GM19240 (cell line): ENCODE data around the gene GLIS1.

ENCODE experiments used
- DNase-seq: peaks from one replicate; pipeline ENCODE4 v3.0.0; 2011; ENCODE audit warnings: low spot score; ENCODE audit not compliant: insufficient read length

The GLIS1 gene

DNA sequence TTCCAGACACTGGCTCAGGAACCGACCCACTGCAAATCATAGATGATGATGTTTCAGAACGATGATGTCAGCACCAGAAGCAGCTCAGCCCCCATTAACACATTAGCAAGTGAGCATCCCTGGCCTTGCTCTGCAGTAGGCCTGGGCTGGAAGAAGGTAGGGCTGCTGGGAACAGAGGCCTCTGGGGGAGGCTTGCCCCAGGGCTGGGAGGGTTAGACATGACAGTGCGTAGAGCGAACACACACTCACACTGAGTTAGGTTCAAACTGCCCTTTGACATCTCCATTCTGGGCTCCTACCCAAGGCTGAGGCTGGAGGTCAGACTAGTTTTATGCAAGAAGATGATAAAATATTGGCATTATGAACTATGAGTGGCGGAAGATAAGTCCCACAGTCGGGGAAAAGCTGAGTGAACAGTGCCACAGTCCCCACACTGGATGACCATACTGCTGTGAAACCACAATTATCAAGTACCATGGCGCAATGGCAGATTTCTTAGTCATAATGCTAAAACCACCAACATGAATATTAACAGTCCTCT lies 188.7 kb downstream of the GLIS1 start:
- DNase-seq = no peak

- DNase-seq = no peak
These were observed 189.2 kb downstream of the GLIS1 start for GRCh38 chr1:53549781-53550180.

- DNase-seq = no peak
These were observed 189.7 kb downstream of the GLIS1 start for GRCh38 chr1:53549287-53549686.

GRCh38 chr1:53548031-53548491 lies 190.9 kb downstream of the GLIS1 start:
- no peak for DNase-seq

DNA sequence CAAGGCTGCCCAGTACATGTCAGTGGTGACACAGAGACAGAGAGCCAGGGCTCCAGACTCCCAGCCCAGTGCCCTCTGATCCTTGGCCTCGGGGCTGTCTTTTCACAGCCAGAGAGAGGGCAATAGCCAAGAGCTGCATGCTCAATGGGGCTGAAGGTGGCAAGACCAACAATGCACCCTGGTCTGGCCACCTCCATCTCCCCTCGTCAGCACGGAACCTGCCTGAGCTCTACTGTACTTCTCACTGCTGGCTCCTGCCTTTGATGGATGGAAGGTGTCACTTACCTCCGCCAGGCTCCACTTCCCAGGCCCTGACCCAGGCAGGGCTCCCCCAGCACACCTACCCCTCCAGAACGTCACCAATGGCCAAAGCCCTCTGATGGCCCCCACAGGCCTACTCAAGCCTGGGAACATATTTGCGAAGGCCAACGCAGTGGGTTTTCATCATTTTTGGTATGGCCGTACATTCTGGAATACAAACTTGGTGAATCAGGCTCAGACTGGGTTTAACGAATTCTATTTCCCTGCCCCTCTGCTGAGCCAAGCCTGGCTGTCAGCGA lies 191.7 kb downstream of the GLIS1 start:
- no peak for DNase-seq

- DNase-seq = no peak
These were observed 192.4 kb downstream of the GLIS1 start for GRCh38 chr1:53546409-53547155.

GRCh38 chr1:53545663-53546408 lies 193.1 kb downstream of the GLIS1 start:
- no peak for DNase-seq

DNA sequence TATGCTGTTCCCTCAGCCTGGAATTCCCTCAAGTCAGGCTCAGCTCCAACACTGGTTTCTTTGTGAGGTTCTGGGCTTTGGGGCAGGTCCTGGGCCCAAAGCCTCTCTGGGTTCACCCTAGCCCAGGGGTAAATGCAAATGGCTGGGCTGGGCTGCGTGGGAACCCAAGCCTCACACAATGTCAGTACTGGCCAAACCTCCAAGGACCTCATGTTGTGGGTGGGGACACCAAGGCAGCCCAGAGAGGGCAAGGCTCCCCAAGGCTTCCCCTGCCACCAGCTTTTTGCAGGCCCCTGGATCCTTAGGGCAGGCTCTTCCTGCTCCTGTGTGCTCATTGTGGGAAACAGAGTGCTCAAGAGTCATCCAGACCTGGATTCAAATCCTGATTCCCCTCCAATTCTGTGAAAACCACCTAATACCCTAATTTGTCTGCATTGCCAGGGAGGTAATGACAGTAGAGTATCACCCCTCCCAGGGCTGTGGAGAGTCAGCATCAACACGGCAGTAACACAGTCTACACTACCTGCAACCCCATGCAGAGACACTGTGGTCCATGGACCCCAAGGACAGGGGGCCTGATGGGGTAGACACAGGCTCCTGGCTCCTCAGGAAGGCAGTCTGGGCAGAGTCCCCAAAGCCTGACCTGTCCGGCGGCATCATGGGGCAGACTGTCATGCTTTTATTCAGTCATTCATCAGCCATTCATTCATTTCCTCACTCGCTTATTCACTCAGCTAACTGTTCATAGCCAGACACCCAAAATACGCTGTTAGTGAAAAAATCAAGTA lies 194.0 kb downstream of the GLIS1 start:
- no peak for DNase-seq

DNA sequence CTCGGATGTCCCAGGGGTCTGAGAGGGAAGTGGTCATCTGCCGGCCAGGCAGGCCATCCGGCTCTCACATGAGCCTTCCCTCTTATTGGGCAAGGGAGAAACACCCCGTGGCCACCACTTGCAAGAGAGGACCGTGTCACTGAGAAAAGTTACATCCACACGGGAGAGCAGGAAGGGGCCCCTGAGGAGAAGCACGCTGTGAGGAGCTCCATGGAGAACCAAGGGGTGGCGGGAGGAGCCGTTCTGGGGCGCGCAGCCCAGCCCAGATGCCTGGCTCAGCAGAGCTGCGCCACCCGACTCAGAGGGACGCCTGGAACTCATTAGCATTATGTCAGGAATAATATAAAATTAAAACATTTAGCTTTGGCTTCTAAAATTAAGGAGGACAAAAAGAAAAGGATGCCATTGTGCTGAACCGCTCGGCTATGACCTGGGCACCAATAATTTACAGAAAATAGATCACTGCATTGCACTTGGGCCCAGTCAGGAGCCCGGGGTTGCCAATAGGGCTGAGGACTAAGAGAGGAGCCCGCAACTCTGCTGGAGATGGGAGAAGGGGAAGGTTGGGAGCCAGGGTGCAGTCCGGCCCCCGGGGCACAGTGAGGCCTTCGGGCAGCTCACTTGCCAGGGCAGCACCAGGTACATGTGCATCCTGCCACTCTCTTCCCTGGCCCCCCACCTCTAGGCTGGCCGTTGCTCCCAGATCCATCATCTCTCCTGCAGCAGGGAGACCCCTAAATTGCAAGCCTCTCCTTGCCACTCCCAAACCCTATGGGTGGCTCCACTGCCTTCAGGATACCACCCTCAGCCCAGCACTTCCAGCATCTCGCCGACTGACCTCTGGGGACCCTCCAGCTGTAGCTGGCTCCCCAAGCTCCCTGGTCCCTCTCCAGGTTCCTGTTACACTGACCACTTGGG lies 194.9 kb downstream of the GLIS1 start:
- no peak for DNase-seq

- DNase-seq = no peak
These were observed 195.7 kb downstream of the GLIS1 start for GRCh38 chr1:53543130-53543777.

- DNase-seq = no peak
These were observed 196.4 kb downstream of the GLIS1 start for GRCh38 chr1:53542551-53542950.

DNA sequence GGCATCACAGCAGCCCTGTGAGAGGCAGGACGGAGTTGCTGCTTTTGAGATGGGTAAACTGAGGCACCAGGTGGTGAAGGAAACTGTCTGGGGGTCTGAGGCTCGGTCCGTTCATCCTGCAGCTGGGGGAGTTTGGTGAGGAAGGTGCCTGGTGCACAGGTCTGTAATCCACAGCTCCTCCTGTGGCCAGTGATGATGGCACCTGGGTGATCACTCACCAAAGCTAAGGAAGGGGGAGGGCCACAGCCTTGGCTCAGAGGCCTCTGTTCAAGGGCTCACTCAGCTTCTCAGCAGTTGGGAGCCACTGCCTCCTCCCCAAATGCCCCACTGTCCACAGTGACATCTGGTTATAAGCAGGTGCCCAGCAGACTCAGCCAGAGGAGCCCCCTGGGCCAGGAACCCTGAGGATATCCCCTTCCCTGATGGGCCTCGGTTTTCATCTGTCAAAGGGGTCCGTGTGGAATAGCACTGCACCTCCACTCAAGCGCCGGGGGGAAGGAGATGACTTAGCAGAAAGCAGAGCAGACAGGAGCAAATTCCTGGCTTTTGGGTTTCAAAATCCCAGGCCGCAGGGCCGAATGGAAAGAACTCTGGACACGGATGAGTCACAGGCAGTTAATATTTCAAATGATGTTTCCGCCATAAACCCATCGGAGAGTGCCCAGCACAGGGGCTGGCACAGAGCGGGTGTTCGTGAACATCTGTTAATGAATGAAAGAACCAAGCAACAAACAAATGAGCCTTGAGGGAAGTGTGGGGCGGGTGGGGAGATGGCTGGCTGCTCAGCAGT lies 197.0 kb downstream of the GLIS1 start:
- no peak for DNase-seq

DNA sequence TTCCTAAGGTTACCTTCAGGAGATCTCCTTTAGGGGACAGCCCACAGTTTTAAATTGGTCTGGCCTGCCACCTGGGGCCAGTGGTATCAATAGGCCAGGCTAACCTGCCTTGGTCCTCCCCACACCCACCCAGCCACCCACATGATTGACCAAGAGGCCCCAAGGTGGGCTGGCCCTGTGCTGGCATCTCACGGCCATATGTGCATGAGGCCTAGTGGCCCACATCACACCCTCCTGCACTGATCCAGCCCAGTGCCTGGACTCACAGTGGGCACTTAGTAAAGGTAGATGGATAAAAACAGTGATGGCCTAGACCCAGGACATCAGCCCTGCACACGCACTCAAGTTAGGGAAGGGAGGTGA lies 197.7 kb downstream of the GLIS1 start:
- no peak for DNase-seq

GRCh38 chr1:53540604-53541262 lies 198.2 kb downstream of the GLIS1 start:
- DNase-seq = no peak

DNA sequence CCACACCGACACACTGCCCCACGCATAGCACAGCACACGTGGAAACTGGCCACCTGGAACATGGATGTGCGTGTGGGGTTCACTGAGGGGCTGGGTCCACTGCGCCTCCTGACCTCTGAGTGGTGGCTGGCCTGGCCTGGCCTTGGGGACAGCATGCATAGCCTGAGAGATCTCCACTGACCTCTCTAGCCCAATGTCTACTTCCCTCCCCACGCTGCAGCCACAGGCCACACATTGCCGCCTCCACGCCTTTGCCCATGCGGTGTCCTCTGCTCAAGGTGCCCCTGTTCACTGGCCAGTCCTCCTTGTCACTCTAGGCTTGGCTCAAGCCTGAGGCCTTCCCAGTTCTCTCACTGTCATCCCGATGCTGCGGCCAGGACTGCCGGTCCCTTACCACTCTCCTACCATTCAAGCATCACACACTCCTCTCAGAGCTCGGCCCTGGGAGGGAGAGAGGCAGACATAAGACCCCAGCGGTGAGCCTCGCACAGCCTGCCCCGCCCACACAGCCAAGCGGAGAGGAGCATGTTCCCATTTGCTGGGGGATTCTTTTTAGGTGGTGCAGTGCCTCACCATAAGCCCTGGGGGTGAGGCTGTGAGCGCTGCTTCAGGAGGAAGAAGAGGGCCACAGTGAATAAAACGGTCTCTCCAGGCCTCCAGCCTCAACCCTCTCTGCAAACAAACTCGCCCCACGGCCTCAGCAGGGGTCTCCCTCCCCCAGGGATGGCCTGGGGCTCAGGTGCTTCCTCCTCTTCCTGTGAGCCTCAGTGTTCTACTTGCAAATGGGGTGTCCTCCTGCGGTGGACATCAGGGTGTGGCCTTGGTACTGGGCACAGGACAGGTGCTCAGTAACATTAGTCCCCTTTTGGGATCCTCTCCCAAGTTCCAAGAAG lies 199.0 kb downstream of the GLIS1 start:
- DNase-seq = no peak

DNA sequence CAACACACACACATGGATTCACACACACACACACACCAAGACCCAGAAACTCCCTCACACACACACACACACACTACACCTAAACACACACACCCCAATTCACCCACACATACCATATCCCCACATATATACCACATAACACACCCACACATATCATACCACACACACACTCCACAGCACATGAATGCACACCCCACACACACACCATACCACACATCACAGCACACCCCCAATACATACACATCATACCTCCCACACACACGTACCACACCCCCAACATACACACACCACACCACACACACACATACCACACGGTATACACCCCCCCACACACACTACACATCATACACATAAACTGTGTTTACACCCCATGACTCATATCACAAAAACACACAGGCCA lies 199.7 kb downstream of the GLIS1 start:
- DNase-seq = no peak

- no peak for DNase-seq
These were observed 202.4 kb downstream of the GLIS1 start for GRCh38 chr1:53536606-53537005.

- no peak for DNase-seq
These were observed 203.1 kb downstream of the GLIS1 start for GRCh38 chr1:53535846-53536245.
